HG03066 (cell line): ENCODE data around the gene PHF11.
"Not testable (repeated sequence)": the region's sequence is repeated elsewhere in the genome, so short reads cannot be mapped to it uniquely, and the experiment has no call there.

ENCODE experiments used
- ATAC-seq: cut with Tn5 transposase; IDR thresholded peaks from one replicate; pipeline ENCODE4 v1.9.1; 2021; ENCODE audit warnings: low read depth; ENCODE audit not compliant: unreplicated experiment

PHF11 gene

DNA sequence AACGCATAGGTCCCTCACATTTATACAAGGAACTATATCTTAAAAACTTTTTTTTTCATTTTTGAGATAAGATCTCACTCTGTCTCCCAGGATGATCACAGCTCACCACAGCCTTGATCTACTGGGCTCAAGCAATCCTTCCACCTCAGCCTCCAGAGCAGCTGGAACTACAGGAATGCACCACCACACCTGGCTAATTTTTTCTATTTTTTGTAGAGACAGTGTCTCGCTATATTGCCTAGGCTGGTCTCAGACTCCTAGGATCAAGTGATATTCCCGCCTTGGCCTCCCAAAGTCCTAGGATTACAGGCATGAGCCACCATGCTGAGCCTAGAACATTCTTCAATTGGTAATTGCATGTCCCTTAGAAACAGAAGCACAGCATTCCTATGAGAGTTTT, 47.9 kb downstream of the PHF11 start:
- ATAC-seq: no peak

DNA sequence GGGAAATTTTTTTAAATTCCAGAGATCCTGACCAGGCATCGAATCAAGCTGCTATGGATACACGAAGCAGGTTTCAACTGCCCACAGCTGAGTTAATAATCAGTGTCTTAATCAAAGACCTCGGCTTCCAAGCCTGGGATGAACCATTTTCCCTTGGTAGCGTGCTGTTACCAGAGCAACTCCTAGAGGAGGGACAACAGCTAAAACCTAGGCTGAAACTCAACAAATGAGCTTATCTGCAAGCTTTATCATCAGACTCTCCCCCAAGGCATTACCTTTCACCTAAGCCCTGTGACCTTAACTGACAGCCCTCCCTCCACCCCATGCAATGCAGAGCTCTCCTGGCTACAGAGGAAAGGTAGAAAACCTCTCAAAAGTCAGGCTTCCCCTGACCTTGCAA, 49.9 kb downstream of the PHF11 start:
- no peak for ATAC-seq

DNA sequence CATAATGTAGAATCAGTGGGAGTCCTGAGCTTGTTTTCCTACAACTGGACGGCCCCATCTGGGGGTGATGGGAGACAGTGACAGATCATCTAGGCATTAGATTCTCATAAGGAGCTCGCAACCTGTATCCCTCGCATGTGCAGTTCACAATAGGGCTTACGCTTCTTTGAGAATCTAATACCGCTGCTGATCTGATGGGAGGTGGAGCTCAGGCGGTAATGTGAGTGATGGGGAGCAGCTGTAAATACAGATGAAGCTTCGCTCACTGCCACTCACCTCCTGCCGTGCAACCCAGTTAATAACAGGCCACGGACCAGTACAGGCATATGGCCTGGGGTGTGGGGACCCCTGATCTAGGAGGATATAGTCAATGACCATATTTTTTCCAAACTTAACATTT, 50.8 kb downstream of the PHF11 start:
- no peak for ATAC-seq

DNA sequence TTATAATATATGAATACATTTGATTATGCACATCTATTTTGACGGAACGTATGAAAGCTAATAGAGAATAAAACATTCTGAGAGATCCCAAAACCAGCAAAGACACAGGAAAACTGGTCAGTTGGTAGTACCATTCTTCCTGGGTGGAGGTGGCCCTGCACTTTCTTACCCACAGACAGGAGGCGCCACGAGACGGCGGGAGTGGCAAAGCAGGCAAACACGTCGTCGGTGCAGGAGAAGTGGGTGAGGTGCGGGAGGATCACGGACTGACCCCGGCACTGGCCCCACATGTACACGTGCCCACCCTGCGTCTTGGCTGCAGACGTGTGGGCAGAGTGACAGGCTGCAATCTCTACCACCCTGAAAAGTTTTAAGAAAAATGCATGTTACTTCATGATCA, 53.5 kb downstream of the PHF11 start:
- ATAC-seq: no peak

DNA sequence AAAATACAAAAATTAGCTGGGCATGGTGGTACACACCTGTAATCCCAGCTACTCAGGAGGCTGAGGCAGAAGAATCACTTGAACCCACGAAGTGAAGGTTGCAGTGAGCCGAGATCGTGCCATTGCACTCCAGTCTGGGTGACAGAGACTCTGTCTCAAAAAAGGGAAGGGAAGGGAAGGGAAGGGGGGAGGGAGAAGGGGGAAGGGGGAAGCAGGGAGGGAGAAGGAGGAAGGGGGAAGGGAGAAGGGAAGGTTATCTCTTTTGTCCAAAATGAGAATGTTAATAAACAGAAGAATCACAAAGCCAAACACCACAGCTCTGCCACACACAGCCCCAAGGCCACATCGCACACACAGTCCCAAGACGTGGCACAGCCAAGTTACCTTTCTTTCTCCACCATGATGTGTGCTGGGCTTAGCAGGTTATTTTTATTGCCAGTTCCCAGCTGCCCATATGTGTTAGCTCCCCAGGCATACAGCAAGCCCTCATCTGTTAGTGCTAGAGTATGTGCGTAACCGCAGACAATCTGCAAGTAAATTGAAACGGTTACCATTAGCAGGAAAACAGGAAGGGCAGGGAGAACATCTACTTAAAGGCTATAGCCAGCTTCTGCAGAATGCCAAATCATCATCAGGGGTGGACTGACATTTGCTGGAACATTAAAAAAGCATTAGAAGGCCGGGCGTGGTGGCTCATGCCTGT, 55.3 kb downstream of the PHF11 start:
- ATAC-seq: no peak

DNA sequence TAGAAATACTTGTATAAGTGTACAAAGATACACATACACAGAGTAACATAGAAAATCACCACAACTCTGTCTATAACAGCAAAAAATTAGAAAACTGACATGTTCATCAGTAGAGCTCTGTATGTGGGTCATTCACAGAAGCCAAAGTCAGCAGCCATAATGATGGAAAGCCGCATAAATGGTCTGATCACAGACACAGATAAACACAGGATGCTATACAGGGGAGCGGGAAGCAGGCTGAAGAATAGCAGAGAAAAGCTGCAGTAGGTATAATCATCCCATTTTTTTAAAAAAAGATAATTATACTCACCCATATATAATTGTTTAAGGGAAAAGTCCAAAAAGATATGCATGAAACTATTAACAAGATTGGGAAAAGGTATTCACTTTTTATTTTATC, 58.1 kb downstream of the PHF11 start:
- ATAC-seq: no peak

DNA sequence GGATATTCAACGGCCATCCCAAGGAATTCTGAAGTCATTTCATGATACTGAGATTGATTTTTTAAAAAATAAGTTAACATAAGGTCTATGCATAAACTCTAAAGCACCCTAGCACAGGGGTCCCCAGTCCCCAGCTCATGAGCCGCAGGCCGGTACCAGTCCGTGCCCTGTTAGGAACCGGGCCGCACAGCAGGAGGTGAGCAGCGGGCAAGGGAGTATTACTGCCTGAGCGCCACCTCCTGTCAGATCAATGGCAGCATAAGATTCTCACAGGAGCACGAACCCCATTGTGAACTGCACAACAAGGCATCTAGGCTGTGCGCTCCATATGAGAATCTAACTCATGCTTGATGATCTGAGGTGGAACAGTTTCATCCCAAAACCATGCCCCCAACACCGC, 58.6 kb downstream of the PHF11 start:
- ATAC-seq: no peak

DNA sequence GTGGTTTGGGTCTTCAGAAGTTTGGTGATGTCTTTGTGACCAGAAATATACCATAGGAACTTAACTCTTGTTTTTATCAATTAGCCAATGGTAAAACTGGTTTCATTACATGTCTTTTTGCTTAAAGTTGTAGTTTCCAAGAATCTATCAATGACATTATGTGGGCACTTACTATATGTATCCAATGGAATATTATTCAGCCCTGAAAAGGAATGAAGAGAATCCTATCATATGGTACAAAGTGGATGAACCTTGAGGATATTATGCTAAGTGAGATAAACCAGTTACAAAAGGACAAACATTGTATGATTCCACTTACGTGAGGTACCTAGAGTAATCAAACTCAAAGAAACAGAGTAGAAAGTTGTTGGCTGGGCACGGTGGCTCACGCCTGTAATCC, 63.3 kb downstream of the PHF11 start:
- no peak for ATAC-seq

DNA sequence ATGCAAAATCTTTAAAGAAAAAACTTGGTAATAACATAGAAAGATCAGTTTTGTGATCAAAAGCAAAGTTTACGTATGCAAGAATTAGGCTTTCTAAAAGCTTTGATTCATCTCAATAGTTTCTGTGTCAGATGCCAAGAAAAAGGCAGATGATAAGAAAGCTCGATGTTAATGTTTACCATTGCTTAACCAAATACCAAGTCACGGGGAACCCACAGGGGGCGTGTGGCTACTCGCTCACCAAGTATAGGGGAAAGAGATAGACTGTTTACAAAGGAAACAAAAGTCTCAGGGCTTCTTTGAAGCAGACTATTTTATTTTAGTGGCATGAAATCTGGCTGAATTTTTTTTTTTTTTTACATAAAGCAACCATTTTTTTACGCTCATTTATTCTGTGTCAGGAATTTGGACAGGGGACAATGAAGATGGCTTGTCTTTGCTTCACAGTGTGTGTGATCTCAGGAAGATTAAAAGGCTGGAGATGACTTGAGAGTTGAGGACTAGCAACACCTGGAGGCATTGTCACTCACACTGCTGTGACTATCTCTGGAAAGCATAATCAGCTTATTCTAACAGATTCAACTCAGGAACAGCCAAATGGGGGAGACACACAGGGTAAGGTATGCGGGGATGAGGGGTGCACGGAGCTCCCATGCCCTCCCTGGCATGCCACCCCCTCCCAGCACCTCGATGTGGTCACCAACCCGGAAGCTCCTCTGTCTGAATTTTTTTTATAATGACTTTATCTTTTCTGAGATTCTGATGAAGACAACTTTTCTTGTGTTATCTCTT, 64.7 kb downstream of the PHF11 start:
- ATAC-seq: peak; percentile 54

DNA sequence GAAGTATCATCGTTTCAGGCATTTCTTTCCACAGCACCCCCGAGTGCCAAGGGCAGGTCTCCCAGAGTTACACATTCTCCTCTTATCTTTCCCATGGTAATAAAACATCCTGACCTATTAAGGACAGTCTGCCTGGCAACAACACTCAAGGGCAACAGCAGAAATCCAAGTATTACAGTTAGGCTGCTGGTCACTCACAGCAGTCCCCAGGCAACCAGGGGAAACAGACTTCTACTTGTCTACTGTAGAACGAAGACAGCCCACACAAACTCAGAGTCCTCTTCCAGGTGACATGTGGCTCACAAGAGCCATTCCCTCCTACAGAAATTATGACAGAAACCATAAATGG, 65.3 kb downstream of the PHF11 start:
- no peak for ATAC-seq

DNA sequence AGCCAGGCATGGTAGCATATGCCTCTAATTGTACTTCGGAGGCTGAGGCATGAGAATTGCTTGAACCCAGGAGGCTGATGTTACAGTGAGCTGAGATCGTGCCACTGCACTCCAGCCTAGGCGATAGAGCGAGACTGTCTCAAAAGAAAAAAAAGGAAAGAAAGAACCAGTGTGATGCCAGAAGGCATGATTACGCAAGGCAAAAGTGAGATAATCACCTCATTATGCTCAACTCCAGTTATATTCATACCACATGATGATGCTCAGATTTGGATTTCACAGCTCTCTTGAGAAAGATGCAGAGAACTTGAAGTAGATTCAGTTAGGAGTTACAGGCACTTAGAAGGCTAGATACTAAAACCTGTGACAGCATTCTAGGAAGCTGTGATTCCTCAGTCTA, 67.8 kb downstream of the PHF11 start:
- no peak for ATAC-seq

DNA sequence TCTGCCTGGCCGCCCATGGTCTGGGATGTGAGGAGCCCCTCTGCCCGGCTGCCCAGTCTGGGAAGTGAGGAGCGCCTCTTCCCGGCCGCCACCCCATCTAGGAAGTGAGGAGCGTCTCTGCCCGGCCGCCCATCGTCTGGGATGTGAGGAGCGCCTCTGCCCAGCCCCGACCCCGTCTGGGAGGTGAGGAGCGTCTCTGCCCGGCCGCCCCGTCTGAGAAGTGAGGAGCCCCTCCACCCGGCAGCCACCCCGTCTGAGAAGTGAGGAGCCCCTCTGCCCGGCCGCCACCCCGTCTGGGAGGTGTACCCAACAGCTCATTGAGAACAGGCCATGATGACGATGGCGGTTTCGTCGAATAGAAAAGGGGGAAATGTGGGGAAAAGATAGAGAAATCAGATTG, 69.7 kb downstream of the PHF11 start:
- not testable (repeated sequence) for ATAC-seq

DNA sequence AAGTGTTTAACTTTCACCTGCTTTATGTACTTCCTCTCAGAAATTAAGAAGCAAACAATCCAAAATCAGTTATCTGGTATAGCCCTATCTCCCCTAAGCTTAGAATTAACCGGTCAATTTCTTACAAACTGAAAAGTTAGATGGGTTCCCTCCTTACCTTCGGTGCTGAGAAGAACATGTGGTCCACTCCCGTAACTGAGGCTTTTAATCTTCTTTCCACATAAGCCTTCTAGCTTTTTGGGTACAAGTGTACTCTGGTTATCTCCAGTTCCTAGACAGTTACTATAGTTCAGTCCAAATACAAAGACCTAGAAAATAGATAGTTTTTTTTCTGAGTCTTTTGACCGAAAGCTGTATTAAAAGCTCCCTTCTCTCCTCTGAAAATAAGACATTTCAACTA, 70.7 kb downstream of the PHF11 start:
- no peak for ATAC-seq

DNA sequence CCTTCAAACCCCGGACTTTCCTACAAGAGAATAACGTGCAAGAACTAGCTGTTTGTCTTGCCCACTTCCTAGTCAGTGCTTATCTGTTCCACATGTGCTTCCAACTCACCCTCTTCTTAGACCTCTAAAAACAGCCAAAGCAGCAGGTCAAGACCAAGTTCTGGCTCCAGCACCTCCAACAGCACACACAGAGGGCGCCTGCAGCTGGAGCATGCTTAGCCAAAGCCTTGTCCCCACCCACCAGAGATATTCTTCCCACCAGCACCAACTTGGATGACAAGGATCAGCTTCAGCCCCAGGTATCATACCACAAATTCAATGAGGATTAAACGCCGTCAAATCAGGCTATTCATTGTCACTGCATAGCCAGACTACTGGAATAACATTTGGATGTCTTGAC, 71.7 kb downstream of the PHF11 start:
- no peak for ATAC-seq

DNA sequence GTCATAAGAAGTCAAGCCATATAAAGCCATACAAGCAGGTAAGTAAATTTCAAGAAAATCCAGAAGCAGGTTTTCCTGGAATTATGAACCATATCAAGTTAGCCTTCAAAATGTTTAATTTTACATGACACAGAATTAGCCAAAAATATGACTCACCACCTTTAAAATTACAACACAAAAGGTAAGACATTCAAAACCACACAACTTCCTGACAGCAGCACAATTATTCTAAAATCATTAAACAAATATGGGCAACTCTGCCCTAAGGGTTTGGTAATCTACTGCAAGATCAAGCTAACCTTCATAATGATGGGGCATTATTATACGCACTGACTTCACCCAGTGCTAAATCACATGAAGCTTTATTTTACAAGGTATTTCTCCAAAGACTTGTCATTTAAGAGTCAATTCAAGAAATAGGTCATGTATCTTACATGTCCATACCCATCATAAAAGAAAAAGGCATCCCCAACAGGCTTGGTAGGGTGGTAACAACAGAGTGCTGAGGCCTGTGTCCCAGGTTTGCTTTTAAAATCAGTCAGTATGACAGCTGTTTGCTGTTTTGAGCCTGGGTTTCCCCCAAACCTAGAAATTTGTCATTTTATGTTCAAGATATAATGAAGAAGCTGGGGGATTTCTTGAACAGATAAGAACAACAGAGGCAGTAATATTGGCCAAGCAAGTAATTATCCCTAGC, 74.4 kb downstream of the PHF11 start:
- no peak for ATAC-seq

DNA sequence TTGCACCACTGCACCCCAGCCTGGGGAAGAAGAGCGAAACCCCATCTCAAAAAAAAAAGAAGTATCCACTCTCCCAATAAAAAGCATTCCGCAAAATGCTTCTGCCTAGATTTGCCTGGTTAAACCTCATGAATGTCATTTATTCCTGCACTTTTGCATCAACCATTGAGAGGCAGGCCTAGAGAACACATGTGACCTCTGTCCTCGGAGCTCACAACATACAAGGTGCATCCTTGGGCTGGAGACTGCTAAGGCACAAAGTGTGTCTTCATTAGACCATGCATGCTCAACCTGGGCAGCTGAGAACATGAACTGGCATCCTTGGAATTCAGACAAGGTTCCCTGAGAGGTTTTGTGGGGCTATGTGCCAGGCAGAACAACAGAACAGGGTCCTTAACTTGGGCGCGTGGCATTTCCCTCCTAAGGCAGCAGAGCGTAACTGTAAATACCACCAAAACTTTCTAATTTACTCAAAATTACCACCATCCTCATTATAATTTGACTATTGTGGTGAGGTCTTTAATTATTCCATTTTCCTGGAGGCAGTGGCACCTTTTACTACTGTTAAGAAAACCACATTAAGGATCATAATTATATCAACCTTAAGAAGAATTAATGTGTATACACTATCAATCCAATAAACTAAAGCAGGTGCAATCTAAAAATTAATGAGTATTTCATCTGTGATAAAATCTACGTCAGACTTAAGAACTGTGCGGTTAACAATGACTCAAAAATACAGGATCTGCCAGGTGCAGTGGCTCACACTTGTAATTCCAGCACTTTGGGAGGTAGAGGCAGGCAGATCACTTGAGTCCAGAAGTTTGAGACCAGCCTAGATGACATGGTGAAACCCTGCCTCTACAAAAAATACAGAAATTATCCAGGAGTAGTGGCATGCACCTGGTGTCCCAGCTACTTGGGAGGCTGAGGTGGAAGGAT, 75.8 kb downstream of the PHF11 start:
- no peak for ATAC-seq
